ENCODE data around the gene DAPP1.

DNA sequence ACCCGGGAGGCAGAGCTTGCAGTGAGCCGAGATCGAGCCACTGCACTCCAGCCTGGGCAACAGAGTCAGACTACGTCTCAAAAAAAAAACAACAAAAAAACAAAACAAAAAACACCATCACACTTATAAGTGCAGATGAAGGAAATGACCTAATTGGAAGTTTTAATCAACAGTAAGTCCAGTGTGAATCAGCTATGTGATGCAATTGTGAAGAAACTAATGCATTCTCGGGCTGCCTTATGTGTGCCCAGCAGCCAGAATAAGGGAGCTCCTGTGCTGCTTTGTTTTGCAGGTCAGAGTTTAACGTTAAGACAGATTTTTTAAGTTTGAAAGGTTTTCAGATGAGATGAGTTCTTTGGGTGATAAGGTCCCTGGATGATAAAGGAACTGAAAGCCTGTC, 10.8 kb downstream of the DAPP1 start:
- TF ChIP-seq POLR2A (IDR thresholded peaks at IDR 0.05; ENCODE audit: low read depth, low read length) (no peak), FOS (IDR thresholded peaks at IDR 0.05; ENCODE audit: low read depth, low read length) (no peak), RAD21 (IDR thresholded peaks at IDR 0.05; ENCODE audit: low read length) (no peak)
- TF ChIP-seq, protein P1, sequence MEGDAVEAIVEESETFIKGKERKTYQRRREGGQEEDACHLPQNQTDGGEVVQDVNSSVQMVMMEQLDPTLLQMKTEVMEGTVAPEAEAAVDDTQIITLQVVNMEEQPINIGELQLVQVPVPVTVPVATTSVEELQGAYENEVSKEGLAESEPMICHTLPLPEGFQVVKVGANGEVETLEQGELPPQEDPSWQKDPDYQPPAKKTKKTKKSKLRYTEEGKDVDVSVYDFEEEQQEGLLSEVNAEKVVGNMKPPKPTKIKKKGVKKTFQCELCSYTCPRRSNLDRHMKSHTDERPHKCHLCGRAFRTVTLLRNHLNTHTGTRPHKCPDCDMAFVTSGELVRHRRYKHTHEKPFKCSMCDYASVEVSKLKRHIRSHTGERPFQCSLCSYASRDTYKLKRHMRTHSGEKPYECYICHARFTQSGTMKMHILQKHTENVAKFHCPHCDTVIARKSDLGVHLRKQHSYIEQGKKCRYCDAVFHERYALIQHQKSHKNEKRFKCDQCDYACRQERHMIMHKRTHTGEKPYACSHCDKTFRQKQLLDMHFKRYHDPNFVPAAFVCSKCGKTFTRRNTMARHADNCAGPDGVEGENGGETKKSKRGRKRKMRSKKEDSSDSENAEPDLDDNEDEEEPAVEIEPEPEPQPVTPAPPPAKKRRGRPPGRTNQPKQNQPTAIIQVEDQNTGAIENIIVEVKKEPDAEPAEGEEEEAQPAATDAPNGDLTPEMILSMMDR (conservative IDR thresholded peaks at IDR 0.05; ENCODE audit: low read depth, low read length) = no peak
